Osteocyte (in vitro differentiated cells): ENCODE results near the gene NABP1. TPM values are rescaled to one million over a fixed set of nuclear protein-coding genes. Genes with fewer than 3 reads are reported as not detected.

Experiments
- DNase-seq: peaks from one replicate; pipeline ENCODE4 v3.0.0; 2021; ENCODE audit warnings: mixed read lengths; ENCODE audit not compliant: unreplicated experiment; ENCODE audit errors: extremely low spot score
- H3K27ac Mint-ChIP-seq: one replicate; pipeline ENCODE4 v1.8.0; 2021; ENCODE audit warnings: mild to moderate bottlenecking, mixed read lengths; ENCODE audit not compliant: unreplicated experiment
- H3K27me3 Mint-ChIP-seq: one replicate; pipeline ENCODE4 v1.8.0; 2021; ENCODE audit warnings: mixed read lengths; ENCODE audit not compliant: unreplicated experiment
- H3K36me3 Mint-ChIP-seq: one replicate; pipeline ENCODE4 v1.8.0; 2021; ENCODE audit warnings: mixed read lengths; ENCODE audit not compliant: unreplicated experiment
- H3K4me1 Mint-ChIP-seq: one replicate; pipeline ENCODE4 v1.8.0; 2021; ENCODE audit warnings: mixed read lengths; ENCODE audit not compliant: unreplicated experiment
- H3K4me3 Mint-ChIP-seq: one replicate; pipeline ENCODE4 v1.8.0; 2021; ENCODE audit warnings: mild to moderate bottlenecking, moderate library complexity, mixed read lengths; ENCODE audit not compliant: unreplicated experiment
- H3K9me3 Mint-ChIP-seq: one replicate; pipeline ENCODE4 v1.8.0; 2021; ENCODE audit warnings: mixed read lengths; ENCODE audit not compliant: unreplicated experiment
- CTCF ChIP-seq: fragments of 200-600 bp; sonication (generic); IDR thresholded peaks from 2 replicates; pipeline ENCODE4 v1.5.0; 2021; ENCODE audit warnings: antibody characterized with exemption, mild to moderate bottlenecking, moderate library complexity
- total RNA-seq: library from RNA; stranded (reverse); gene quantifications from 2 replicates; pipeline ENCODE4 v1.2.1, GENCODE V29; 2021

The NABP1 gene
- total RNA-seq, 1 donor from 2014 or later = 12.2 TPM

GRCh38 chr2:191657977-191658376, 20.0 kb upstream of the NABP1 start:
- Mint-ChIP-seq H3K9me3 (no peaks in the 10 kb centered on the region), H3K4me1 (peaks cover 10% of the 10 kb centered on the region), H3K27me3 (no peaks in the 10 kb centered on the region), H3K36me3 (no peaks in the 10 kb centered on the region), H3K4me3 (no peak overlapping the region), H3K27ac (no peak overlapping the region)
- DNase-seq = no peak
- no peak for TF ChIP-seq CTCF

GRCh38 chr2:191659198-191659597, 18.7 kb upstream of the NABP1 start:
- H3K4me1 Mint-ChIP-seq = peaks cover 10% of the 10 kb centered on the region
- no peaks in the 10 kb centered on the region for H3K9me3 Mint-ChIP-seq
- TF ChIP-seq CTCF = no peak
- no peaks in the 10 kb centered on the region for H3K27me3 Mint-ChIP-seq
- H3K36me3 Mint-ChIP-seq = no peaks in the 10 kb centered on the region
- DNase-seq = no peak
- no peak overlapping the region for H3K27ac Mint-ChIP-seq
- no peak overlapping the region for H3K4me3 Mint-ChIP-seq

GRCh38 chr2:191660575-191660974, 17.4 kb upstream of the NABP1 start:
- DNase-seq = no peak
- Mint-ChIP-seq H3K4me3 (no peak overlapping the region), H3K4me1 (peaks cover 10% of the 10 kb centered on the region), H3K9me3 (no peaks in the 10 kb centered on the region), H3K36me3 (no peaks in the 10 kb centered on the region), H3K27me3 (no peaks in the 10 kb centered on the region), H3K27ac (no peak overlapping the region)
- TF ChIP-seq CTCF = no peak

- no peak for TF ChIP-seq CTCF
- no peak overlapping the region for H3K27ac Mint-ChIP-seq
- no peak overlapping the region for H3K4me3 Mint-ChIP-seq
Observed at GRCh38 chr2:191661097-191661924, 16.6 kb upstream of the NABP1 start.

GRCh38 chr2:191664823-191665677, 12.9 kb upstream of the NABP1 start:
- Mint-ChIP-seq H3K4me3 (no peak overlapping the region), H3K36me3 (no peaks in the 10 kb centered on the region), H3K4me1 (peaks cover 20% of the 10 kb centered on the region), H3K27ac (no peak overlapping the region), H3K27me3 (no peaks in the 10 kb centered on the region), H3K9me3 (no peaks in the 10 kb centered on the region)
- DNase-seq = no peak
- TF ChIP-seq CTCF = no peak

More at GRCh38 chr2:191661097-191661924, 16.6 kb upstream of the NABP1 start:
- H3K4me1 Mint-ChIP-seq = peaks cover 14% of the 10 kb centered on the region
- no peaks in the 10 kb centered on the region for H3K9me3 Mint-ChIP-seq
- H3K27me3 Mint-ChIP-seq = no peaks in the 10 kb centered on the region
- DNase-seq = no peak
- H3K36me3 Mint-ChIP-seq = no peaks in the 10 kb centered on the region
